GM12878 (cell line): Measurements from ENCODE around the gene SIRT2.

Experiments
- CTCF ChIP-seq, 3 experiments: IDR thresholded peaks in 2 of 3; conservative IDR thresholded peaks in 1 of 3; 2 replicates each; pipeline ENCODE4 v1.5.1; 2011; ENCODE audit warnings: low read depth in 3 of 3, low read length in 3 of 3, mild to moderate bottlenecking in 3 of 3, control low read depth in 2 of 3, moderate library complexity in 2 of 3, inconsistent platforms in 1 of 3, mixed read lengths in 1 of 3; ENCODE audit not compliant: control insufficient read depth in 2 of 3, insufficient read depth in 1 of 3; ENCODE audit errors: extremely low read depth in 1 of 3
- ETV6 ChIP-seq, 2 experiments: fragments of 450-650 bp in 1 of 2; IDR thresholded peaks in 1 of 2; conservative IDR thresholded peaks in 1 of 2; 2 replicates each; pipeline ENCODE4 v1.6.1; 2014; ENCODE audit warnings: antibody characterized with exemption in 1 of 2, borderline replicate concordance in 1 of 2, low read depth in 1 of 2, mild to moderate bottlenecking in 1 of 2, moderate library complexity in 1 of 2
- EZH2 ChIP-seq: IDR thresholded peaks from 2 replicates; pipeline ENCODE4 v1.6.1; 2012; ENCODE audit warnings: low read depth, mild to moderate bottlenecking, control low read depth, inconsistent platforms, low read length, borderline replicate concordance; ENCODE audit not compliant: control insufficient read depth
- JUND ChIP-seq: IDR thresholded peaks from 2 replicates; pipeline ENCODE4 v1.6.1; 2012; ENCODE audit warnings: low read depth, mild to moderate bottlenecking, low read length, improper control_type of control experiment, moderate library complexity
- MYC ChIP-seq: IDR thresholded peaks from 2 replicates; pipeline ENCODE4 v1.6.1; 2011; ENCODE audit warnings: mild to moderate bottlenecking, low read length, moderate library complexity, inconsistent platforms; ENCODE audit not compliant: insufficient read depth, insufficient replicate concordance, insufficient read length, severe bottlenecking
- NFIC ChIP-seq: IDR thresholded peaks from 2 replicates; pipeline ENCODE4 v1.6.1; 2012; ENCODE audit warnings: low read depth, mild to moderate bottlenecking, inconsistent platforms, low read length, moderate library complexity
- POLR2A ChIP-seq: IDR thresholded peaks from 2 replicates; pipeline ENCODE4 v1.6.1; 2011; ENCODE audit warnings: low read depth, mild to moderate bottlenecking, low read length
- PRDM15 ChIP-seq: fragments of 450-650 bp; formaldehyde crosslinking; IDR thresholded peaks from 2 replicates; pipeline ENCODE4 v1.4.0; 2020; ENCODE audit warnings: mild to moderate bottlenecking, moderate library complexity
- RAD51 ChIP-seq: fragments of 450-650 bp; IDR thresholded peaks from 2 replicates; pipeline ENCODE4 v1.6.1; 2016; ENCODE audit warnings: moderate library complexity, mild to moderate bottlenecking, inconsistent platforms
- TF ChIP-seq, protein P1 (sequence below): IDR thresholded peaks from 2 replicates; pipeline ENCODE4 v1.6.1; 2012; ENCODE audit warnings: low read depth, low read length, improper control_type of control experiment
- TF ChIP-seq, protein P2 (sequence below): fragments of 450-650 bp; IDR thresholded peaks from 2 replicates; pipeline ENCODE4 v1.6.1; 2017; ENCODE audit warnings: antibody characterized with exemption, mild to moderate bottlenecking, moderate library complexity
- TF ChIP-seq, protein P3 (sequence below): fragments of 450-650 bp; IDR thresholded peaks from 2 replicates; pipeline ENCODE4 v1.6.1; 2017; ENCODE audit warnings: low read depth, mild to moderate bottlenecking, moderate library complexity

DNA sequence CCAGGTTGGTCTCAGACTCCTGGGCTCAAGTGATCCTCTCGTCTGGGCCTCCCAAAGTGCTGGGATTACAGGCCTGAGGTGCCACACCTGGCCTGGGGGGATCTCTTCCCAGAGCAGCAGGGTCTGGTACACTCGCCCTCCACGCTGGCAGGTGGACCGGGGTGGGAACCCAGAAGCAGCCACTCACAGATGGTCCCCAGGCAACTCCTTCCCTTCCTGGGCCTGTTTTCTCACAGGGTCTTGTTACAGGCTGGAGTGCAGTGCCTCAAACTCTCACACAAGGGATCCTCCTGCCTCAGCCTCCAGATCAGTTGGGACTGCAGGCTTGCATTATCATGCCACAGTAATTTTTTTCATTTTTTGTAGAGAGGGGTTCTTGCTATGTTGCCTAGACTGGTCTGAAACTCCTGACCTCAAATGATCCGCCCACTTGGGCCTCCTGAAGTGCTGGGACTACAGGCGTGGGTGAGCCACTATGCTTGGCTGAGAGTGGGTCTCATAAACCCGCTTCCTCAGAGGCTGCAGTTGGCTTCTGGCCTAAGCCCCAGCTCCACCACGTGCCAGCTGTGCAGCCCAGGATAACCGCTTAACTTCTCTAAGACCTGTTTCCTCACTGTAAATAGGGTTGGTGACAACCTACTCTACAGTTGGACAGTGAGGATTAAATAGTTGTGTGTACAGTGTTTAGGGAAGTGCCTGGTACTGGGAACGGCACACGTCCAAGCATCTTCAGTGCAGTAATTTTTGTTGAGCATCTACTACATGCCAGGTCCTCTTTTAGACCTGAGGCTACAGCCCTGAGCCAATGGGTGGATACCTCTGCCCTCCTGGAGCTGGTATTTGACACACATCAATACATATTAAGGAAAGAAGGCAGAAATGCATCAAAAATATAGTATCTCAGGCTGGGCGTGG is 13.4 kb upstream of the SIRT2 start:
- no peak for TF ChIP-seq MYC
- TF ChIP-seq CTCF (IDR thresholded peaks at IDR 0.05 in 2 of 3, conservative IDR thresholded peaks at IDR 0.05 in 1 of 3; ENCODE audit: control insufficient read depth in 2 of 3, extremely low read depth in 1 of 3, insufficient read depth in 1 of 3, low read depth in 3 of 3, low read length in 3 of 3) = no peak
- TF ChIP-seq RAD51 = no peak
- no peak for TF ChIP-seq EZH2
- no peak for TF ChIP-seq PRDM15 (CRISPR knock-in tag)
- TF ChIP-seq POLR2A = no peak
- no peak for TF ChIP-seq ETV6 (conservative IDR thresholded peaks at IDR 0.05 in 1 of 2, IDR thresholded peaks at IDR 0.05 in 1 of 2; ENCODE audit: borderline replicate concordance in 1 of 2, low read depth in 1 of 2)
- TF ChIP-seq, protein P1, sequence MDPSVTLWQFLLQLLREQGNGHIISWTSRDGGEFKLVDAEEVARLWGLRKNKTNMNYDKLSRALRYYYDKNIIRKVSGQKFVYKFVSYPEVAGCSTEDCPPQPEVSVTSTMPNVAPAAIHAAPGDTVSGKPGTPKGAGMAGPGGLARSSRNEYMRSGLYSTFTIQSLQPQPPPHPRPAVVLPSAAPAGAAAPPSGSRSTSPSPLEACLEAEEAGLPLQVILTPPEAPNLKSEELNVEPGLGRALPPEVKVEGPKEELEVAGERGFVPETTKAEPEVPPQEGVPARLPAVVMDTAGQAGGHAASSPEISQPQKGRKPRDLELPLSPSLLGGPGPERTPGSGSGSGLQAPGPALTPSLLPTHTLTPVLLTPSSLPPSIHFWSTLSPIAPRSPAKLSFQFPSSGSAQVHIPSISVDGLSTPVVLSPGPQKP = no peak
- no peak for TF ChIP-seq NFIC
- TF ChIP-seq, protein P2, sequence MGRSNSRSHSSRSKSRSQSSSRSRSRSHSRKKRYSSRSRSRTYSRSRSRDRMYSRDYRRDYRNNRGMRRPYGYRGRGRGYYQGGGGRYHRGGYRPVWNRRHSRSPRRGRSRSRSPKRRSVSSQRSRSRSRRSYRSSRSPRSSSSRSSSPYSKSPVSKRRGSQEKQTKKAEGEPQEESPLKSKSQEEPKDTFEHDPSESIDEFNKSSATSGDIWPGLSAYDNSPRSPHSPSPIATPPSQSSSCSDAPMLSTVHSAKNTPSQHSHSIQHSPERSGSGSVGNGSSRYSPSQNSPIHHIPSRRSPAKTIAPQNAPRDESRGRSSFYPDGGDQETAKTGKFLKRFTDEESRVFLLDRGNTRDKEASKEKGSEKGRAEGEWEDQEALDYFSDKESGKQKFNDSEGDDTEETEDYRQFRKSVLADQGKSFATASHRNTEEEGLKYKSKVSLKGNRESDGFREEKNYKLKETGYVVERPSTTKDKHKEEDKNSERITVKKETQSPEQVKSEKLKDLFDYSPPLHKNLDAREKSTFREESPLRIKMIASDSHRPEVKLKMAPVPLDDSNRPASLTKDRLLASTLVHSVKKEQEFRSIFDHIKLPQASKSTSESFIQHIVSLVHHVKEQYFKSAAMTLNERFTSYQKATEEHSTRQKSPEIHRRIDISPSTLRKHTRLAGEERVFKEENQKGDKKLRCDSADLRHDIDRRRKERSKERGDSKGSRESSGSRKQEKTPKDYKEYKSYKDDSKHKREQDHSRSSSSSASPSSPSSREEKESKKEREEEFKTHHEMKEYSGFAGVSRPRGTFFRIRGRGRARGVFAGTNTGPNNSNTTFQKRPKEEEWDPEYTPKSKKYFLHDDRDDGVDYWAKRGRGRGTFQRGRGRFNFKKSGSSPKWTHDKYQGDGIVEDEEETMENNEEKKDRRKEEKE = no peak
- no peak for TF ChIP-seq JUND
- TF ChIP-seq, protein P3, sequence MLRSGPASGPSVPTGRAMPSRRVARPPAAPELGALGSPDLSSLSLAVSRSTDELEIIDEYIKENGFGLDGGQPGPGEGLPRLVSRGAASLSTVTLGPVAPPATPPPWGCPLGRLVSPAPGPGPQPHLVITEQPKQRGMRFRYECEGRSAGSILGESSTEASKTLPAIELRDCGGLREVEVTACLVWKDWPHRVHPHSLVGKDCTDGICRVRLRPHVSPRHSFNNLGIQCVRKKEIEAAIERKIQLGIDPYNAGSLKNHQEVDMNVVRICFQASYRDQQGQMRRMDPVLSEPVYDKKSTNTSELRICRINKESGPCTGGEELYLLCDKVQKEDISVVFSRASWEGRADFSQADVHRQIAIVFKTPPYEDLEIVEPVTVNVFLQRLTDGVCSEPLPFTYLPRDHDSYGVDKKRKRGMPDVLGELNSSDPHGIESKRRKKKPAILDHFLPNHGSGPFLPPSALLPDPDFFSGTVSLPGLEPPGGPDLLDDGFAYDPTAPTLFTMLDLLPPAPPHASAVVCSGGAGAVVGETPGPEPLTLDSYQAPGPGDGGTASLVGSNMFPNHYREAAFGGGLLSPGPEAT = no peak
